CD4-positive, alpha-beta T cell treated with Interleukin-10 for 1 hour (primary cell): Measurements from ENCODE around the gene FANCC.
A peak's percentile ranks its signal among the peaks of the same experiment; 100 is the strongest.

Experiments used
- DNase-seq: peaks from one replicate; pipeline ENCODE4 v3.0.0-alpha.2; 2020

FANCC gene

GRCh38 chr9:95138474-95138873 is 179.0 kb downstream of the FANCC start:
- no peak for DNase-seq

- DNase-seq: no peak
Measured at GRCh38 chr9:95137587-95138145, 179.8 kb downstream of the FANCC start.

- no peak for DNase-seq
Measured at GRCh38 chr9:95135756-95136155, 181.8 kb downstream of the FANCC start.

GRCh38 chr9:95134457-95134881 is 183.0 kb downstream of the FANCC start:
- no peak for DNase-seq

- DNase-seq: no peak
Measured at GRCh38 chr9:95133325-95133705, 184.2 kb downstream of the FANCC start.

- DNase-seq: no peak
Measured at GRCh38 chr9:95132366-95133324, 184.9 kb downstream of the FANCC start.

GRCh38 chr9:95131023-95131943 is 186.2 kb downstream of the FANCC start:
- DNase-seq: peak; percentile 42

- DNase-seq: no peak
Measured at GRCh38 chr9:95130484-95130883, 187.0 kb downstream of the FANCC start.

GRCh38 chr9:95129476-95130291 is 187.8 kb downstream of the FANCC start:
- no peak for DNase-seq

GRCh38 chr9:95128177-95128524 is 189.4 kb downstream of the FANCC start:
- no peak for DNase-seq

GRCh38 chr9:95127249-95128176 is 190.0 kb downstream of the FANCC start:
- DNase-seq: peak; percentile 60

GRCh38 chr9:95126739-95127138 is 190.8 kb downstream of the FANCC start:
- DNase-seq: no peak

- no peak for DNase-seq
Measured at GRCh38 chr9:95125652-95126051, 191.9 kb downstream of the FANCC start.

GRCh38 chr9:95124582-95125367 is 192.7 kb downstream of the FANCC start:
- no peak for DNase-seq

GRCh38 chr9:95120781-95121370 is 196.6 kb downstream of the FANCC start:
- no peak for DNase-seq

- DNase-seq: no peak
Measured at GRCh38 chr9:95118596-95118995, 198.9 kb downstream of the FANCC start.

GRCh38 chr9:95116808-95117204 is 200.7 kb downstream of the FANCC start:
- DNase-seq: no peak

- no peak for DNase-seq
Measured at GRCh38 chr9:95116002-95116807, 201.3 kb downstream of the FANCC start.

GRCh38 chr9:95115104-95115503 is 202.4 kb downstream of the FANCC start:
- DNase-seq: no peak
